ENCODE measurements around the gene ITGB8. TPM values are rescaled to one million over a fixed set of nuclear protein-coding genes. Genes with fewer than 3 reads are reported as not detected.

Gene ITGB8
- total RNA-seq, 2 donors from 2014 or later = 6.5 to 7.6 TPM

DNA sequence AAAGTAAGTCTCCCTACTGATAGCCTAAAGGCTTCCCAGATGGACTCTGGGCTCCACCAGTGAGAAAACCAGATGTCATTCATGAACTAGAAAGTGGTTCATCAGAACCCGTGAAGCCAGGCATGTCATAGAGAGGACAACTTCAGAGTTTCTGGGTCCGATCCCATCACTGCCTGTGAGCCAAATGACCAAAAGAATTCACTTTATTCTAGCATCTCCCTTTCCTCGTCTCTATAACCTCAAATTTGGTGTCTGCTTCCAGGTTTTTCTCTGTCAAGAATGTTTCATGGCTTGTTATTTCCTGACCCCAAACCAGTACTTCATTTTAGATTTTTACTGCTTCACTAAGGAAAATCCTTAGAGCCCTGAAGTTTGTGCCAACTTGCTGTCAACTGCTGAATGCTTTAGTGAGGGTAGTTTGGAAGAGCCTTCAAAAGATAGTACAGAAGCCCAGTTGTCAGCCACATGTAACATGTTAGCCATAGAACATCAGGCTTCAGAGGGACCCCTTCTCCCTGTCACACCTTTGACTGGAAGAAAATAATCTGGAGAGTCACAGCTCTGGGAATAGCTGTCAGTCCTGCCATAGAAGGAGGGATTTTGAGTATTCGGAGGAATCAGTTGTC is 34.0 kb downstream of the ITGB8 start:
- DNase-seq = no peak
- Mint-ChIP-seq H3K4me1 (peaks cover 9% of the 10 kb centered on the region), H3K27me3 (ENCODE audit: insufficient read depth) (no peaks in the 10 kb centered on the region), H3K27ac (no peak overlapping the region), H3K36me3 (ENCODE audit: low read depth) (peaks cover 11% of the 10 kb centered on the region), H3K9me3 (no peaks in the 10 kb centered on the region), H3K4me3 (no peak overlapping the region)
- Histone ChIP-seq H3K4me1 (ENCODE audit: control insufficient read depth, insufficient read depth, low read length) (no peaks in the 10 kb centered on the region), H3K27me3 (ENCODE audit: control insufficient read depth, insufficient read depth, low read length, poor library complexity, severe bottlenecking) (no peaks in the 10 kb centered on the region), H3K36me3 (ENCODE audit: control insufficient read depth, insufficient read depth, low read length) (peaks cover 8% of the 10 kb centered on the region), H3K9me3 (ENCODE audit: control insufficient read depth, low read length) (no peaks in the 10 kb centered on the region), H3K4me3 (ENCODE audit: low read length) (no peak overlapping the region), H3K27ac (ENCODE audit: low read depth, low read length) (no peak overlapping the region), H3K9ac (ENCODE audit: extremely low read depth, low read length, poor library complexity, severe bottlenecking) (no peak overlapping the region)
- TF ChIP-seq, protein P1, sequence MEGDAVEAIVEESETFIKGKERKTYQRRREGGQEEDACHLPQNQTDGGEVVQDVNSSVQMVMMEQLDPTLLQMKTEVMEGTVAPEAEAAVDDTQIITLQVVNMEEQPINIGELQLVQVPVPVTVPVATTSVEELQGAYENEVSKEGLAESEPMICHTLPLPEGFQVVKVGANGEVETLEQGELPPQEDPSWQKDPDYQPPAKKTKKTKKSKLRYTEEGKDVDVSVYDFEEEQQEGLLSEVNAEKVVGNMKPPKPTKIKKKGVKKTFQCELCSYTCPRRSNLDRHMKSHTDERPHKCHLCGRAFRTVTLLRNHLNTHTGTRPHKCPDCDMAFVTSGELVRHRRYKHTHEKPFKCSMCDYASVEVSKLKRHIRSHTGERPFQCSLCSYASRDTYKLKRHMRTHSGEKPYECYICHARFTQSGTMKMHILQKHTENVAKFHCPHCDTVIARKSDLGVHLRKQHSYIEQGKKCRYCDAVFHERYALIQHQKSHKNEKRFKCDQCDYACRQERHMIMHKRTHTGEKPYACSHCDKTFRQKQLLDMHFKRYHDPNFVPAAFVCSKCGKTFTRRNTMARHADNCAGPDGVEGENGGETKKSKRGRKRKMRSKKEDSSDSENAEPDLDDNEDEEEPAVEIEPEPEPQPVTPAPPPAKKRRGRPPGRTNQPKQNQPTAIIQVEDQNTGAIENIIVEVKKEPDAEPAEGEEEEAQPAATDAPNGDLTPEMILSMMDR (conservative IDR thresholded peaks at IDR 0.05) = no peak
- WGBS, 2 experiments (ENCODE audit: insufficient coverage in 1 of 2, insufficient read length in 1 of 2) = 94 to 96% methylated on average over 4 of the region's 4 CpGs

DNA sequence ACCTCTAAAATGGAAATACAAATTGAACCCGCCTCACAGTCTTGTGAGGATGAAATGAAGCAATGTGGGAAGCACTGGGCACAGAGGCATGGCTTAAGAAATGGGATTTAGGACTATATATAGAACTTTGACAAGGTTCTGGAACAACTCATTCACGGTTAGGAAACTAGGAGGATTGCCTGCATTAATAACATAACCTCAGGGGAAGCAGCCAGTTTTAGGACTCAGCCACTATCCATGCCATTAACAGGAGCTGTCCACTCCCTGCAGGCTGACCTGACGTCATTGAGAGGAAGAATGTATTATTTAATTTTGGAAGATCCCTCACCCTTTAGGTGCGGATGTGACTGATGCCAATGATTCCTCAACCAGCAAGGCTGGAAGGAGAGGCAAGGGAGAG is 34.8 kb downstream of the ITGB8 start:
- Histone ChIP-seq H3K36me3 (ENCODE audit: control insufficient read depth, insufficient read depth, low read length) (peaks cover 8% of the 10 kb centered on the region), H3K27ac (ENCODE audit: low read depth, low read length) (no peak overlapping the region), H3K4me1 (ENCODE audit: control insufficient read depth, insufficient read depth, low read length) (no peaks in the 10 kb centered on the region), H3K4me3 (ENCODE audit: low read length) (no peak overlapping the region), H3K9me3 (ENCODE audit: control insufficient read depth, low read length) (no peaks in the 10 kb centered on the region), H3K27me3 (ENCODE audit: control insufficient read depth, insufficient read depth, low read length, poor library complexity, severe bottlenecking) (no peaks in the 10 kb centered on the region), H3K9ac (ENCODE audit: extremely low read depth, low read length, poor library complexity, severe bottlenecking) (no peak overlapping the region)
- 86 to 88% methylated on average over 1 to 4 of the region's 4 CpGs for WGBS, 2 experiments (ENCODE audit: insufficient coverage in 1 of 2, insufficient read length in 1 of 2)
- no peak for DNase-seq
- H3K4me1 Mint-ChIP-seq = peaks cover 9% of the 10 kb centered on the region
- H3K27ac Mint-ChIP-seq = no peak overlapping the region
- H3K9me3 Mint-ChIP-seq = no peaks in the 10 kb centered on the region
- TF ChIP-seq, protein P1 (conservative IDR thresholded peaks at IDR 0.05) = no peak
- no peaks in the 10 kb centered on the region for H3K27me3 Mint-ChIP-seq (ENCODE audit: insufficient read depth)
- peaks cover 11% of the 10 kb centered on the region for H3K36me3 Mint-ChIP-seq (ENCODE audit: low read depth)
- no peak overlapping the region for H3K4me3 Mint-ChIP-seq

DNA sequence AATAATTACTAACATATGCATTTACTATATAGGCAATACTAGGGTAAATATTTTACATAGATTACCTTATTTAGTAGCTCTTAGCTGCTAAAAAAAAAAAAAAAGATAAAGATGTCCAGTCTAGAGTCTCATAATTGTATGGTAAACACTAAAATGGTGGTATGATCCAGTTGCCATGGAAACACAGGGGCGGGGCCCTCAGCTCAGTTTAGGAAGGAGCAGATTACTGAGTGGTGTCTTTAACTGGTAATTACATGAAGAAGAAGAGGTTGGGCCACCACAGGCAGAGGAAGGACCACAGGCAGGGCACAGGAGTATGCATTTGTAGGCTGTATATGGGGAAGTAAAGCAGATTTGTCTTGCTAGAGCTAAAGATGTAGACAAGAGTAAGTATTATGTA is 43.7 kb downstream of the ITGB8 start:
- Mint-ChIP-seq H3K4me3 (no peak overlapping the region), H3K36me3 (ENCODE audit: low read depth) (peaks cover 1% of the 10 kb centered on the region), H3K9me3 (no peaks in the 10 kb centered on the region), H3K27ac (no peak overlapping the region), H3K27me3 (ENCODE audit: insufficient read depth) (no peaks in the 10 kb centered on the region), H3K4me1 (no peaks in the 10 kb centered on the region)
- Histone ChIP-seq H3K4me1 (ENCODE audit: control insufficient read depth, insufficient read depth, low read length) (no peaks in the 10 kb centered on the region), H3K27ac (ENCODE audit: low read depth, low read length) (no peak overlapping the region), H3K27me3 (ENCODE audit: control insufficient read depth, insufficient read depth, low read length, poor library complexity, severe bottlenecking) (no peaks in the 10 kb centered on the region), H3K9me3 (ENCODE audit: control insufficient read depth, low read length) (no peaks in the 10 kb centered on the region), H3K36me3 (ENCODE audit: control insufficient read depth, insufficient read depth, low read length) (no peaks in the 10 kb centered on the region), H3K4me3 (ENCODE audit: low read length) (no peak overlapping the region), H3K9ac (ENCODE audit: extremely low read depth, low read length, poor library complexity, severe bottlenecking) (no peak overlapping the region)
- no peak for DNase-seq
- TF ChIP-seq, protein P1 (conservative IDR thresholded peaks at IDR 0.05) = no peak
- WGBS, 2 experiments (ENCODE audit: insufficient coverage in 1 of 2, insufficient read length in 1 of 2) = 88 to 90% methylated on average over 1 of the region's 1 CpG
